A549 (cell line): ENCODE data around the gene STATH. TPM values are rescaled to one million over a fixed set of nuclear protein-coding genes. Genes with fewer than 3 reads are reported as not detected.

ENCODE experiments used
- ATAC-seq, 2 experiments: fragments of 200-7000 bp in 1 of 2; fragments of >200 bp in 1 of 2; cut with Nextera tagmentation in 1 of 2; cut with Tn5 transposase in 1 of 2; 3 replicates each; pipeline versions ENCODE4 v1.8.0 to v1.9.1; 2018 to 2020; ENCODE audit warnings: mild to moderate bottlenecking in 1 of 2, moderate library complexity in 1 of 2
- CTCF ChIA-PET: fragments of 300-600 bp; sonication (Branson Sonifier 250); formaldehyde crosslinking; extraction: SDS; loops from one replicate; lab custom pipeline; 2021; ENCODE audit warnings: antibody characterized with exemption, inconsistent platforms; lab: Yijun Ruan, JAX
- POLR2A ChIA-PET: fragments of 350-600 bp; formaldehyde crosslinking; extraction: SDS; loops from one replicate; lab custom pipeline; 2021; ENCODE audit warnings: antibody characterized with exemption, inconsistent platforms; lab: Yijun Ruan, JAX
- DNase-seq, 2 experiments: peaks; one replicate each; pipeline versions ENCODE4 v3.0.0 to v3.0.0-alpha.2; 2011 to 2016; ENCODE audit warnings: low read depth in 1 of 2, low spot score in 1 of 2
- FAIRE-seq: peaks from 2 replicates; lab custom pipeline; 2011; peaks lifted over from hg19 to GRCh38; lab: Jason Lieb, UNC
- H3K27ac ChIP-seq, 2 experiments: fragments of >200 bp; sonication (Bioruptor Twin); formaldehyde crosslinking; 3 replicates each; pipeline ENCODE4 v1.5.1; 2016 to 2017
- H3K4me1 ChIP-seq: fragments of >200 bp; sonication (Bioruptor Twin); formaldehyde crosslinking; 3 replicates; pipeline ENCODE4 v1.6.1; 2016
- H3K4me2 ChIP-seq: fragments of >200 bp; sonication (Bioruptor Twin); formaldehyde crosslinking; 3 replicates; pipeline ENCODE4 v1.6.1; 2016
- H3K4me3 ChIP-seq: fragments of >200 bp; sonication (Bioruptor Twin); formaldehyde crosslinking; 3 replicates; pipeline ENCODE4 v1.5.1; 2016
- H3K9me3 ChIP-seq: fragments of >200 bp; sonication (Bioruptor Twin); formaldehyde crosslinking; 3 replicates; pipeline ENCODE4 v1.6.1; 2016
- CBX2 ChIP-seq: fragments of 200-600 bp; sonication (generic); IDR thresholded peaks from 2 replicates; pipeline ENCODE4 v1.6.1; 2016; ENCODE audit warnings: low read depth, mild to moderate bottlenecking, borderline replicate concordance
- CBX8 ChIP-seq: fragments of 200-600 bp; sonication (generic); IDR thresholded peaks from 2 replicates; pipeline ENCODE4 v1.6.1; 2016
- CHD4 ChIP-seq: fragments of 200-600 bp; sonication (generic); IDR thresholded peaks from 2 replicates; pipeline ENCODE4 v1.6.1; 2016; ENCODE audit warnings: antibody characterized with exemption, mild to moderate bottlenecking, borderline replicate concordance
- EHF ChIP-seq: fragments of 250-450 bp; sonication (Bioruptor Pico); IDR thresholded peaks from 2 replicates; pipeline ENCODE4 v1.5.0; 2020; ENCODE audit warnings: mild to moderate bottlenecking
- EP300 ChIP-seq, 2 experiments: fragments of >200 bp; sonication (Bioruptor Twin); formaldehyde crosslinking; IDR thresholded peaks; 2 replicates in 1 of 2; 3 replicates in 1 of 2; pipeline ENCODE4 v1.6.1; 2016 to 2017
- ESRRA ChIP-seq: fragments of 150-350 bp; IDR thresholded peaks from 2 replicates; pipeline ENCODE4 v1.6.1; 2014; ENCODE audit warnings: mild to moderate bottlenecking, low read length, borderline replicate concordance
- FOSB ChIP-seq: fragments of 250-450 bp; sonication (Bioruptor Pico); IDR thresholded peaks from 2 replicates; pipeline ENCODE4 v1.5.0; 2020; ENCODE audit warnings: mild to moderate bottlenecking, moderate library complexity
- FOSL2 ChIP-seq, 2 experiments: fragments of 450-650 bp in 1 of 2; fragments of >200 bp in 1 of 2; sonication (Bioruptor Twin) in 1 of 2; formaldehyde crosslinking; IDR thresholded peaks; 2 replicates each; pipeline versions ENCODE4 v1.5.0 to v1.6.1; 2016 to 2020; ENCODE audit warnings: mild to moderate bottlenecking in 1 of 2, moderate library complexity in 1 of 2
- HOXA7 ChIP-seq: fragments of 250-450 bp; sonication (Bioruptor Pico); IDR thresholded peaks from 2 replicates; pipeline ENCODE4 v1.5.0; 2020; ENCODE audit warnings: mild to moderate bottlenecking, moderate library complexity
- HOXB5 ChIP-seq: fragments of 250-450 bp; sonication (Bioruptor Pico); IDR thresholded peaks from 2 replicates; pipeline ENCODE4 v1.5.0; 2020; ENCODE audit warnings: mild to moderate bottlenecking, moderate library complexity
- JUNB ChIP-seq: fragments of >200 bp; sonication (Bioruptor Twin); formaldehyde crosslinking; IDR thresholded peaks from 2 replicates; pipeline ENCODE4 v1.6.1; 2016
- KDM1A ChIP-seq: fragments of 200-600 bp; sonication (generic); IDR thresholded peaks from 2 replicates; pipeline ENCODE4 v1.6.1; 2016; ENCODE audit warnings: low read depth, mild to moderate bottlenecking
- MAX ChIP-seq: IDR thresholded peaks from 2 replicates; pipeline ENCODE4 v1.6.1; 2012
- MAZ ChIP-seq: fragments of 150-350 bp; IDR thresholded peaks from 2 replicates; pipeline ENCODE4 v1.6.1; 2014; ENCODE audit warnings: antibody characterized with exemption, low read depth, low read length, borderline replicate concordance
- NFE2L2 ChIP-seq: fragments of 150-350 bp; conservative IDR thresholded peaks from 2 replicates; pipeline ENCODE4 v1.6.1; 2014; ENCODE audit warnings: low read length
- PHF8 ChIP-seq: fragments of 200-600 bp; sonication (generic); IDR thresholded peaks from 2 replicates; pipeline ENCODE4 v1.6.1; 2016; ENCODE audit warnings: low read depth, mild to moderate bottlenecking, antibody characterized with exemption, moderate library complexity, borderline replicate concordance
- POLR2A ChIP-seq: IDR thresholded peaks from 2 replicates; pipeline ENCODE4 v1.6.1; 2012; ENCODE audit warnings: mild to moderate bottlenecking, low read length
- RARB ChIP-seq: fragments of 250-450 bp; sonication (Bioruptor Pico); IDR thresholded peaks from 2 replicates; pipeline ENCODE4 v1.8.0; 2021; ENCODE audit warnings: mild to moderate bottlenecking, moderate library complexity
- RCOR1 ChIP-seq: fragments of 150-350 bp; IDR thresholded peaks from 2 replicates; pipeline ENCODE4 v1.6.1; 2014; ENCODE audit warnings: antibody characterized with exemption, low read length, low read depth
- RNF2 ChIP-seq: fragments of 200-600 bp; sonication (generic); IDR thresholded peaks from 2 replicates; pipeline ENCODE4 v1.6.1; 2016; ENCODE audit warnings: low read depth, mild to moderate bottlenecking, antibody characterized with exemption, moderate library complexity, borderline replicate concordance
- SMC3 ChIP-seq: fragments of >200 bp; sonication (Bioruptor Twin); formaldehyde crosslinking; IDR thresholded peaks from 3 replicates; pipeline ENCODE4 v1.6.1; 2018; ENCODE audit warnings: inconsistent platforms
- SREBF2 ChIP-seq: fragments of 450-650 bp; IDR thresholded peaks from 2 replicates; pipeline ENCODE4 v1.6.1; 2014; ENCODE audit warnings: mild to moderate bottlenecking, moderate library complexity
- TFCP2L1 ChIP-seq: fragments of 250-450 bp; sonication (Bioruptor Pico); IDR thresholded peaks from 2 replicates; pipeline ENCODE4 v1.5.0; 2021; ENCODE audit warnings: mild to moderate bottlenecking
- TP53 ChIP-seq: fragments of 250-450 bp; sonication (Bioruptor Pico); IDR thresholded peaks from 2 replicates; pipeline ENCODE4 v1.5.0; 2021; ENCODE audit warnings: mild to moderate bottlenecking, moderate library complexity
- ZC3H11A ChIP-seq: fragments of 450-650 bp; IDR thresholded peaks from 2 replicates; pipeline ENCODE4 v1.6.1; 2014; ENCODE audit warnings: antibody characterized with exemption, mild to moderate bottlenecking
- ZNF302 ChIP-seq: fragments of 250-450 bp; sonication (Bioruptor Pico); IDR thresholded peaks from 2 replicates; pipeline ENCODE4 v1.9.0; 2021; ENCODE audit warnings: inconsistent platforms, mild to moderate bottlenecking, moderate library complexity
- WGBS: methylation state at CpG from one replicate; pipeline ENCODE4 v1.1.6; 2017; ENCODE audit errors: missing lambda C conversion rate; 5-methylcytosine and 5-hydroxymethylcytosine counted together
- polyA plus RNA-seq, 4 experiments: library from polyadenylated mRNA; depleted of rRNA in 3 of 4; stranded (reverse); fragments of >200 nt; fragmentation: RNase III in 1 of 4; extraction: RNeasy Plus Mini Kit Qiagen cat#74134 plus additional on column Dnase treatment in 1 of 4; gene quantifications; 2 replicates in 3 of 4; 3 replicates in 1 of 4; pipeline ENCODE4 v1.2.3, GENCODE V29; 2011 to 2017
- TF ChIP-seq, protein P1 (sequence below): fragments of 150-350 bp; IDR thresholded peaks from 2 replicates; pipeline ENCODE4 v1.6.1; 2014; ENCODE audit warnings: low read depth, mild to moderate bottlenecking, low read length
- TF ChIP-seq, protein P2 (sequence below): fragments of >200 bp; sonication (Bioruptor Twin); formaldehyde crosslinking; IDR thresholded peaks from 3 replicates; pipeline ENCODE4 v1.5.1; 2016
- TF ChIP-seq, protein P3 (sequence below): IDR thresholded peaks from 2 replicates; pipeline ENCODE4 v1.6.1; 2012; ENCODE audit warnings: low read depth, borderline replicate concordance
- TF ChIP-seq, protein P4 (sequence below): fragments of 200-600 bp; sonication (generic); IDR thresholded peaks from 2 replicates; pipeline ENCODE4 v1.6.1; 2016; ENCODE audit warnings: antibody characterized with exemption, mild to moderate bottlenecking, moderate library complexity

Gene STATH
- polyA plus RNA-seq, 2 of the 4 experiments (the other 2 are of a cell fraction): not detected

DNA sequence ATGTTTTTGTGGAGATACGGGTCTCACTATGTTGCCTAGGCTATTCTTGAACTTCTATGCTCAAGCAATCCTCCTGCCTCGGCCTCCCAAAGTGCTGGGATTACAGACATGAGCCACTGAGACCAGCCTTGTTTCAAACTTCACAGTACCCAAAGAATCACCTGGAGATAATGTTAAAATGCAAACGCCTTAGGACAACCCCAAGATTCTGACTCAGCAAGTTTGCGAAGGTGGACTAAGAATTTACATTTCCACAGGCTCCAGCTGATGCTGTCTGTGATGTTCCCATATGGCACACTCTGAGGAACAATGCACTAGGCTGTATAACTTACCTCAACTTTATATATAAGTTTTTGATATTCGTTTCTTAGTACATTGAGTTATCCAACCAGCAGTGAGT lies 984 bp upstream of the STATH start:
- Histone ChIP-seq H3K4me2 (no peak overlapping the region), H3K4me3 (no peak overlapping the region), H3K4me1 (no peaks in the 10 kb centered on the region), H3K27ac (no peak overlapping the region), H3K9me3 (no peaks in the 10 kb centered on the region)
- no peak for TF ChIP-seq FOSL2 (IDR thresholded peaks at IDR 0.05)
- TF ChIP-seq FOSL2 (CRISPR knock-in tag; IDR thresholded peaks at IDR 0.05): no peak
- no peak for TF ChIP-seq FOSB (CRISPR knock-in tag)
- TF ChIP-seq ZNF302 (CRISPR knock-in tag): no peak
- TF ChIP-seq ESRRA: no peak
- TF ChIP-seq MAZ: no peak
- TF ChIP-seq CHD4: no peak
- no peak for TF ChIP-seq EP300 (IDR thresholded peaks at IDR 0.05)
- no peak for TF ChIP-seq TFCP2L1 (CRISPR knock-in tag)
- no peak for TF ChIP-seq HOXA7 (CRISPR knock-in tag)
- no peak for TF ChIP-seq KDM1A
- no peak for TF ChIP-seq RARB (CRISPR knock-in tag)
- TF ChIP-seq NFE2L2: no peak
- TF ChIP-seq, protein P1, sequence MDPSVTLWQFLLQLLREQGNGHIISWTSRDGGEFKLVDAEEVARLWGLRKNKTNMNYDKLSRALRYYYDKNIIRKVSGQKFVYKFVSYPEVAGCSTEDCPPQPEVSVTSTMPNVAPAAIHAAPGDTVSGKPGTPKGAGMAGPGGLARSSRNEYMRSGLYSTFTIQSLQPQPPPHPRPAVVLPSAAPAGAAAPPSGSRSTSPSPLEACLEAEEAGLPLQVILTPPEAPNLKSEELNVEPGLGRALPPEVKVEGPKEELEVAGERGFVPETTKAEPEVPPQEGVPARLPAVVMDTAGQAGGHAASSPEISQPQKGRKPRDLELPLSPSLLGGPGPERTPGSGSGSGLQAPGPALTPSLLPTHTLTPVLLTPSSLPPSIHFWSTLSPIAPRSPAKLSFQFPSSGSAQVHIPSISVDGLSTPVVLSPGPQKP: no peak
- TF ChIP-seq RCOR1: no peak
- TF ChIP-seq CBX2: no peak
- no peak for TF ChIP-seq JUNB
- TF ChIP-seq, protein P2, sequence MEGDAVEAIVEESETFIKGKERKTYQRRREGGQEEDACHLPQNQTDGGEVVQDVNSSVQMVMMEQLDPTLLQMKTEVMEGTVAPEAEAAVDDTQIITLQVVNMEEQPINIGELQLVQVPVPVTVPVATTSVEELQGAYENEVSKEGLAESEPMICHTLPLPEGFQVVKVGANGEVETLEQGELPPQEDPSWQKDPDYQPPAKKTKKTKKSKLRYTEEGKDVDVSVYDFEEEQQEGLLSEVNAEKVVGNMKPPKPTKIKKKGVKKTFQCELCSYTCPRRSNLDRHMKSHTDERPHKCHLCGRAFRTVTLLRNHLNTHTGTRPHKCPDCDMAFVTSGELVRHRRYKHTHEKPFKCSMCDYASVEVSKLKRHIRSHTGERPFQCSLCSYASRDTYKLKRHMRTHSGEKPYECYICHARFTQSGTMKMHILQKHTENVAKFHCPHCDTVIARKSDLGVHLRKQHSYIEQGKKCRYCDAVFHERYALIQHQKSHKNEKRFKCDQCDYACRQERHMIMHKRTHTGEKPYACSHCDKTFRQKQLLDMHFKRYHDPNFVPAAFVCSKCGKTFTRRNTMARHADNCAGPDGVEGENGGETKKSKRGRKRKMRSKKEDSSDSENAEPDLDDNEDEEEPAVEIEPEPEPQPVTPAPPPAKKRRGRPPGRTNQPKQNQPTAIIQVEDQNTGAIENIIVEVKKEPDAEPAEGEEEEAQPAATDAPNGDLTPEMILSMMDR: no peak
- no peak for TF ChIP-seq ZC3H11A
- CTCF ChIA-PET: no interaction called here
- DNase-seq (no peak), ATAC-seq (no peak), FAIRE-seq (no peak)
- POLR2A ChIA-PET: no interaction called here
- 49% methylated on average over 5 of the region's 5 CpGs for WGBS

- ChIA-PET POLR2A (no interaction called here), CTCF (no interaction called here)
- TF ChIP-seq EHF (CRISPR knock-in tag) (no peak), SMC3 (no peak)
- Histone ChIP-seq H3K4me1 (no peaks in the 10 kb centered on the region), H3K4me3 (no peak overlapping the region), H3K9me3 (no peaks in the 10 kb centered on the region), H3K4me2 (no peak overlapping the region), H3K27ac (no peak overlapping the region)
- WGBS: 67% methylated on average over 3 of the region's 3 CpGs
- ATAC-seq (no peak), FAIRE-seq (no peak), DNase-seq (no peak)
Observed at GRCh38 chr4:69999420-69999819, 3.7 kb downstream of the STATH start.

- no peak for ATAC-seq
- WGBS: 29% methylated on average over 1 of the region's 1 CpG
- H3K4me1 ChIP-seq: no peaks in the 10 kb centered on the region
- FAIRE-seq: no peak
- POLR2A ChIA-PET: no interaction called here
- H3K27ac ChIP-seq: no peak overlapping the region
- no peaks in the 10 kb centered on the region for H3K9me3 ChIP-seq
- CTCF ChIA-PET: no interaction called here
- H3K4me2 ChIP-seq: no peak overlapping the region
- DNase-seq: no peak
- H3K4me3 ChIP-seq: no peak overlapping the region
- TF ChIP-seq HOXB5 (CRISPR knock-in tag): no peak
- TF ChIP-seq CBX8: no peak
- TF ChIP-seq FOSL2 (IDR thresholded peaks at IDR 0.05): no peak
- no peak for TF ChIP-seq FOSL2 (CRISPR knock-in tag; IDR thresholded peaks at IDR 0.05)
- no peak for TF ChIP-seq SREBF2
- no peak for TF ChIP-seq TP53 (CRISPR knock-in tag)
- TF ChIP-seq MAX: no peak
- TF ChIP-seq SMC3: no peak
- no peak for TF ChIP-seq PHF8
- no peak for TF ChIP-seq POLR2A
- no peak for TF ChIP-seq JUNB
- TF ChIP-seq, protein P3, sequence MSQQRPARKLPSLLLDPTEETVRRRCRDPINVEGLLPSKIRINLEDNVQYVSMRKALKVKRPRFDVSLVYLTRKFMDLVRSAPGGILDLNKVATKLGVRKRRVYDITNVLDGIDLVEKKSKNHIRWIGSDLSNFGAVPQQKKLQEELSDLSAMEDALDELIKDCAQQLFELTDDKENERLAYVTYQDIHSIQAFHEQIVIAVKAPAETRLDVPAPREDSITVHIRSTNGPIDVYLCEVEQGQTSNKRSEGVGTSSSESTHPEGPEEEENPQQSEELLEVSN: no peak
- TF ChIP-seq, protein P4, sequence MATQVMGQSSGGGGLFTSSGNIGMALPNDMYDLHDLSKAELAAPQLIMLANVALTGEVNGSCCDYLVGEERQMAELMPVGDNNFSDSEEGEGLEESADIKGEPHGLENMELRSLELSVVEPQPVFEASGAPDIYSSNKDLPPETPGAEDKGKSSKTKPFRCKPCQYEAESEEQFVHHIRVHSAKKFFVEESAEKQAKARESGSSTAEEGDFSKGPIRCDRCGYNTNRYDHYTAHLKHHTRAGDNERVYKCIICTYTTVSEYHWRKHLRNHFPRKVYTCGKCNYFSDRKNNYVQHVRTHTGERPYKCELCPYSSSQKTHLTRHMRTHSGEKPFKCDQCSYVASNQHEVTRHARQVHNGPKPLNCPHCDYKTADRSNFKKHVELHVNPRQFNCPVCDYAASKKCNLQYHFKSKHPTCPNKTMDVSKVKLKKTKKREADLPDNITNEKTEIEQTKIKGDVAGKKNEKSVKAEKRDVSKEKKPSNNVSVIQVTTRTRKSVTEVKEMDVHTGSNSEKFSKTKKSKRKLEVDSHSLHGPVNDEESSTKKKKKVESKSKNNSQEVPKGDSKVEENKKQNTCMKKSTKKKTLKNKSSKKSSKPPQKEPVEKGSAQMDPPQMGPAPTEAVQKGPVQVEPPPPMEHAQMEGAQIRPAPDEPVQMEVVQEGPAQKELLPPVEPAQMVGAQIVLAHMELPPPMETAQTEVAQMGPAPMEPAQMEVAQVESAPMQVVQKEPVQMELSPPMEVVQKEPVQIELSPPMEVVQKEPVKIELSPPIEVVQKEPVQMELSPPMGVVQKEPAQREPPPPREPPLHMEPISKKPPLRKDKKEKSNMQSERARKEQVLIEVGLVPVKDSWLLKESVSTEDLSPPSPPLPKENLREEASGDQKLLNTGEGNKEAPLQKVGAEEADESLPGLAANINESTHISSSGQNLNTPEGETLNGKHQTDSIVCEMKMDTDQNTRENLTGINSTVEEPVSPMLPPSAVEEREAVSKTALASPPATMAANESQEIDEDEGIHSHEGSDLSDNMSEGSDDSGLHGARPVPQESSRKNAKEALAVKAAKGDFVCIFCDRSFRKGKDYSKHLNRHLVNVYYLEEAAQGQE: no peak
- TF ChIP-seq RNF2: no peak
Observed at GRCh38 chr4:70000711-70001110, 4.9 kb downstream of the STATH start.
